ENCODE data around the gene PIK3R5. TPM values are rescaled to one million over a fixed set of nuclear protein-coding genes. Genes with fewer than 3 reads are reported as not detected.

The PIK3R5 gene
- total and polyA plus RNA-seq, 2 donors (not counting 3 experiments of a cell fraction or from before 2014, with no cell fraction given) = not detected

DNA sequence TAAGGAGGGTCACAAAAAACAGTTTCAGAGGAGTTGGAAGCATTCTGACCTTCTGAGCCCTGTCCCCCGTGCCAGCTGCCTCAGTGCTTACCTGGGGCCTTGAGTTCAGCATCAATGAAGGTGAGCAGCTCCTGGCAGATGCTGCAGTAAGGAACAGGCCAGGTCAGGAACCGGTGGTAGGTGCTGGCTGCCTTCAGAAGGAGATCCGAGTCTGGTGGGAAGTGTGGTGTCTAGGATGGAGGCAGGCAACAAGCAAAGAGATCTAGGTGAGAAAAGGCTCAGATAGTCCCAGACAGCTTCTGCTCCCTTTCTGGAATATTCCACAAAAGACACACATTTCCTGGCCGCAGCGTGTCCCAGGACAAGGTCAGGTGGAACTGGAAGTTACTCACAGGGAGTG is 60.8 kb downstream of the PIK3R5 start:
- Histone ChIP-seq H3K27ac (ENCODE audit: insufficient read depth, low read depth, low read length) (no peak overlapping the region), H3K9me1 (replicated peaks; ENCODE audit: control insufficient read depth, extremely low read depth, insufficient read depth, low read length) (no peaks in the 10 kb centered on the region), H3K4me1 (ENCODE audit: control insufficient read depth, extremely low read depth, insufficient read depth, low read length) (no peaks in the 10 kb centered on the region), H3K9me3 (replicated peaks; ENCODE audit: control insufficient read depth, insufficient read depth, low read length) (no peaks in the 10 kb centered on the region), H3K9ac (replicated peaks; ENCODE audit: extremely low read depth, insufficient read depth, low read length) (no peak overlapping the region), H3K4me2 (ENCODE audit: insufficient read depth, low read length) (no peak overlapping the region), H3K36me3 (ENCODE audit: control insufficient read depth in 2 of 2, extremely low read depth in 1 of 2, insufficient read depth in 2 of 2, low read length in 2 of 2) (no peaks in the 10 kb centered on the region), H3K27me3 (ENCODE audit: control insufficient read depth in 2 of 2, insufficient read depth in 2 of 2, low read length in 2 of 2) (no peaks in the 10 kb centered on the region), H2AFZ (ENCODE audit: low read depth, low read length) (no peak overlapping the region), H4K20me1 (replicated peaks; ENCODE audit: control insufficient read depth, extremely low read depth, insufficient read depth, low read length) (no peaks in the 10 kb centered on the region), H3K4me3 (replicated peaks in 1 of 3; ENCODE audit: insufficient read depth in 1 of 3, low read depth in 1 of 3, low read length in 3 of 3) (no peak overlapping the region), H3K79me2 (ENCODE audit: control insufficient read depth, insufficient read depth, low read length) (no peaks in the 10 kb centered on the region)
- DNase-seq (ENCODE audit: low read depth, low spot score) (no peak), FAIRE-seq (no peak)
- POLR2A ChIA-PET = no interaction called here
- CTCF ChIA-PET = no interaction called here
- TF ChIP-seq GATA2 (IDR thresholded peaks at IDR 0.05; ENCODE audit: insufficient read depth, insufficient read length, low read depth, low read length) (no peak), MYC (IDR thresholded peaks at IDR 0.05; ENCODE audit: low read depth, low read length) (no peak), JUN (IDR thresholded peaks at IDR 0.05; ENCODE audit: borderline replicate concordance, insufficient read depth, insufficient read length, low read depth) (no peak), POLR2A (IDR thresholded peaks at IDR 0.05; ENCODE audit: low read depth, low read length) (no peak), POLR2AphosphoS5 (IDR thresholded peaks at IDR 0.05; ENCODE audit: insufficient read depth, low read depth, low read length) (no peak), EZH2 (IDR thresholded peaks at IDR 0.05; ENCODE audit: borderline replicate concordance, low read depth, low read length, severe bottlenecking) (no peak), FOS (IDR thresholded peaks at IDR 0.05; ENCODE audit: borderline replicate concordance, insufficient read depth, low read length) (no peak)
- TF ChIP-seq, protein P1, sequence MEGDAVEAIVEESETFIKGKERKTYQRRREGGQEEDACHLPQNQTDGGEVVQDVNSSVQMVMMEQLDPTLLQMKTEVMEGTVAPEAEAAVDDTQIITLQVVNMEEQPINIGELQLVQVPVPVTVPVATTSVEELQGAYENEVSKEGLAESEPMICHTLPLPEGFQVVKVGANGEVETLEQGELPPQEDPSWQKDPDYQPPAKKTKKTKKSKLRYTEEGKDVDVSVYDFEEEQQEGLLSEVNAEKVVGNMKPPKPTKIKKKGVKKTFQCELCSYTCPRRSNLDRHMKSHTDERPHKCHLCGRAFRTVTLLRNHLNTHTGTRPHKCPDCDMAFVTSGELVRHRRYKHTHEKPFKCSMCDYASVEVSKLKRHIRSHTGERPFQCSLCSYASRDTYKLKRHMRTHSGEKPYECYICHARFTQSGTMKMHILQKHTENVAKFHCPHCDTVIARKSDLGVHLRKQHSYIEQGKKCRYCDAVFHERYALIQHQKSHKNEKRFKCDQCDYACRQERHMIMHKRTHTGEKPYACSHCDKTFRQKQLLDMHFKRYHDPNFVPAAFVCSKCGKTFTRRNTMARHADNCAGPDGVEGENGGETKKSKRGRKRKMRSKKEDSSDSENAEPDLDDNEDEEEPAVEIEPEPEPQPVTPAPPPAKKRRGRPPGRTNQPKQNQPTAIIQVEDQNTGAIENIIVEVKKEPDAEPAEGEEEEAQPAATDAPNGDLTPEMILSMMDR (IDR thresholded peaks at IDR 0.05; ENCODE audit: extremely low read depth in 1 of 2, insufficient read depth in 1 of 2, low read depth in 1 of 2, low read length in 2 of 2) = no peak
- TF ChIP-seq, protein P2, sequence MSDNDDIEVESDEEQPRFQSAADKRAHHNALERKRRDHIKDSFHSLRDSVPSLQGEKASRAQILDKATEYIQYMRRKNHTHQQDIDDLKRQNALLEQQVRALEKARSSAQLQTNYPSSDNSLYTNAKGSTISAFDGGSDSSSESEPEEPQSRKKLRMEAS (IDR thresholded peaks at IDR 0.05; ENCODE audit: insufficient read depth, insufficient read length) = no peak
- intact Hi-C loops (cut with micrococcal nuclease) (no loop called here), dilution Hi-C loops (cut with MboI; ENCODE audit: extremely low pct_ligation_motif_present, low sequenced_read_pairs) (no loop called here)
- BruUV-seq (replicated peaks) = no TSS peak

Data from endothelial cell of umbilical vein (primary cell).